CD4-positive, alpha-beta T cell (primary cell): ENCODE measurements around the gene CHKA. TPM values are rescaled to one million over a fixed set of nuclear protein-coding genes. Genes with fewer than 3 reads are reported as not detected.

Source experiments
- ATAC-seq: fragments of 200-7000 bp; cut with Tn5 transposase; one replicate; pipeline ENCODE4 v1.10.0; 2022; ENCODE audit warnings: mild to moderate bottlenecking; ENCODE audit not compliant: poor library complexity
- CTCF ChIA-PET: fragments of 350-600 bp; sonication (Branson Sonifier 250); formaldehyde crosslinking; loops from one replicate; lab custom pipeline; 2021; ENCODE audit warnings: antibody characterized with exemption, inconsistent platforms; lab: Charles Lee
- POLR2A ChIA-PET: fragments of 350-600 bp; sonication (Branson Sonifier 250); formaldehyde crosslinking; loops from one replicate; lab custom pipeline; 2021; ENCODE audit warnings: antibody characterized with exemption, inconsistent platforms; lab: Charles Lee
- DNase-seq, 14 experiments: peaks; one replicate each; pipeline ENCODE4 v3.0.0-alpha.2; 2013 to 2020; ENCODE audit warnings: mixed read lengths in 2 of 14
- H3K27ac ChIP-seq, 2 donors: one replicate each; pipeline versions ENCODE4 v1.5.1 to v1.7.0; 2013; ENCODE audit warnings: low read length in 2 of 2, low read depth in 1 of 2, mild to moderate bottlenecking in 1 of 2
- H3K27me3 ChIP-seq, 2 experiments: 1 replicate in 1 of 2; 2 replicates in 1 of 2; pipeline versions ENCODE4 v1.6.1 to v1.7.0; 2013; ENCODE audit warnings: low read length in 2 of 2, control low read depth in 1 of 2, mild to moderate bottlenecking in 1 of 2, moderate library complexity in 1 of 2; ENCODE audit not compliant: insufficient read depth in 2 of 2, control insufficient read depth in 1 of 2
- H3K36me3 ChIP-seq: one replicate; pipeline ENCODE4 v1.6.1; 2013; ENCODE audit warnings: low read length, control low read depth; ENCODE audit not compliant: insufficient read depth
- H3K4me1 ChIP-seq: one replicate; pipeline ENCODE4 v1.6.1; 2013; ENCODE audit warnings: low read length, control low read depth; ENCODE audit not compliant: insufficient read depth
- H3K4me3 ChIP-seq: one replicate; pipeline ENCODE4 v1.5.1; 2013; ENCODE audit warnings: mild to moderate bottlenecking, low read length, moderate library complexity
- H3K9me3 ChIP-seq, 2 experiments: 1 replicate in 1 of 2; 2 replicates in 1 of 2; pipeline versions ENCODE4 v1.6.1 to v1.7.0; 2013; ENCODE audit warnings: low read length in 2 of 2, mild to moderate bottlenecking in 2 of 2, control low read depth in 1 of 2, moderate library complexity in 1 of 2; ENCODE audit not compliant: control insufficient read depth in 1 of 2, insufficient read depth in 1 of 2
- H3K27ac Mint-ChIP-seq: one replicate; pipeline ENCODE4 v1.8.0; 2020; ENCODE audit warnings: mixed read lengths
- H3K27me3 Mint-ChIP-seq: one replicate; pipeline ENCODE4 v1.8.0; 2021; ENCODE audit warnings: mixed read lengths
- H3K36me3 Mint-ChIP-seq: one replicate; pipeline ENCODE4 v1.8.0; 2021; ENCODE audit warnings: low read depth, mixed read lengths
- H3K4me1 Mint-ChIP-seq: one replicate; pipeline ENCODE4 v1.8.0; 2021; ENCODE audit warnings: low read depth, mixed read lengths
- H3K4me3 Mint-ChIP-seq: one replicate; pipeline ENCODE4 v1.8.0; 2020; ENCODE audit warnings: mild to moderate bottlenecking, mixed read lengths
- H3K9me3 Mint-ChIP-seq: one replicate; pipeline ENCODE4 v1.8.0; 2020; ENCODE audit warnings: mixed read lengths
- intact Hi-C, 2 experiments: fragments of 100-400 bp; cut with DNase I in 1 of 2; cut with micrococcal nuclease in 1 of 2; formaldehyde crosslinking; loops; one replicate each; pipeline versions ENCODE4 v1.15.1 to v1.9.0; 2023 to 2025; cut with DNase I, micrococcal nuclease
- total RNA-seq, 174 experiments: library from RNA in 2 of 174; stranded (reverse) in 2 of 174; gene quantifications; one replicate each; pipeline ENCODE4 v1.2.3 and lab custom pipeline; 2021 to 2026
- TF ChIP-seq, protein P1 (sequence below): fragments of 200-600 bp; IDR thresholded peaks from one replicate; pipeline ENCODE4 v1.8.0; 2022; ENCODE audit warnings: antibody characterized with exemption, mild to moderate bottlenecking

The CHKA gene
- total RNA-seq, 2 experiments from 2014 or later = 30.1 to 31.4 TPM

GRCh38 chr11:68035266-68035876, 85.8 kb downstream of the CHKA start:
- H3K4me3 Mint-ChIP-seq = no peak overlapping the region
- peaks cover 12% of the 10 kb centered on the region for H3K36me3 Mint-ChIP-seq
- ATAC-seq (no peak), DNase-seq (no peak)
- Histone ChIP-seq H3K27ac (no peak overlapping the region), H3K4me3 (no peak overlapping the region), H3K9me3 (no peaks in the 10 kb centered on the region), H3K4me1 (peaks cover 76% of the 10 kb centered on the region), H3K27me3 (no peaks in the 10 kb centered on the region), H3K36me3 (peaks cover 25% of the 10 kb centered on the region)
- H3K27me3 Mint-ChIP-seq = no peaks in the 10 kb centered on the region
- no peaks in the 10 kb centered on the region for H3K9me3 Mint-ChIP-seq
- CTCF ChIA-PET = interaction anchor here (0.7 kb wide), 1 partner anchor 174 kb away, joined by 3 read pairs; no protein-coding TSS in a partner anchor
- peaks cover 40% of the 10 kb centered on the region for H3K4me1 Mint-ChIP-seq
- intact Hi-C loops = loop anchor here in 1 of 2 experiments (5.0 kb wide), 1 partner anchor 427 kb away; the partner anchor contains the start of gene PPP6R3
- peak overlapping the region; percentile 65 for H3K27ac Mint-ChIP-seq
- TF ChIP-seq, protein P1, sequence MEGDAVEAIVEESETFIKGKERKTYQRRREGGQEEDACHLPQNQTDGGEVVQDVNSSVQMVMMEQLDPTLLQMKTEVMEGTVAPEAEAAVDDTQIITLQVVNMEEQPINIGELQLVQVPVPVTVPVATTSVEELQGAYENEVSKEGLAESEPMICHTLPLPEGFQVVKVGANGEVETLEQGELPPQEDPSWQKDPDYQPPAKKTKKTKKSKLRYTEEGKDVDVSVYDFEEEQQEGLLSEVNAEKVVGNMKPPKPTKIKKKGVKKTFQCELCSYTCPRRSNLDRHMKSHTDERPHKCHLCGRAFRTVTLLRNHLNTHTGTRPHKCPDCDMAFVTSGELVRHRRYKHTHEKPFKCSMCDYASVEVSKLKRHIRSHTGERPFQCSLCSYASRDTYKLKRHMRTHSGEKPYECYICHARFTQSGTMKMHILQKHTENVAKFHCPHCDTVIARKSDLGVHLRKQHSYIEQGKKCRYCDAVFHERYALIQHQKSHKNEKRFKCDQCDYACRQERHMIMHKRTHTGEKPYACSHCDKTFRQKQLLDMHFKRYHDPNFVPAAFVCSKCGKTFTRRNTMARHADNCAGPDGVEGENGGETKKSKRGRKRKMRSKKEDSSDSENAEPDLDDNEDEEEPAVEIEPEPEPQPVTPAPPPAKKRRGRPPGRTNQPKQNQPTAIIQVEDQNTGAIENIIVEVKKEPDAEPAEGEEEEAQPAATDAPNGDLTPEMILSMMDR = no peak
- POLR2A ChIA-PET = no interaction called here

DNA sequence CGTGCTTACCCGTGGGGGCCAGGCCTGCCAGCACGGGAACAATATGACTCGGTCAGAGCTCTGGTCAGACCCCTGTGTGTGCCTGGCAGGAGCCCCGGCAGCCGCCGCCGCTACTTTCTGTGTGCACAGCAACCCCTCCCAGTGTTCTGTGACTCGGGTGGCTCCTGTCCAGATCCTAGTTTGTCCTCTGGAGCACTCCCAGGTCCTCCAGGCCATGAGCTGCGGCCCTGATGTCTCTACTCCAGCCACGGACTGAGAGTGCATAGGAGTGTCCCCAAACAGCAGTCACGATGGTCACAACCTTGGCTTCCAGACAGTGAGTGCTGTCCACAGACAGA, 87.5 kb downstream of the CHKA start:
- no peak for ATAC-seq
- Mint-ChIP-seq H3K36me3 (peaks cover 16% of the 10 kb centered on the region), H3K4me1 (peaks cover 37% of the 10 kb centered on the region), H3K9me3 (no peaks in the 10 kb centered on the region), H3K27ac (no peak overlapping the region), H3K4me3 (peak overlapping the region; percentile 34), H3K27me3 (no peaks in the 10 kb centered on the region)
- DNase-seq = no peak
- intact Hi-C loops = loop anchor here in 1 of 2 experiments (5.0 kb wide), 1 partner anchor 226 kb away; no protein-coding TSS in a partner anchor
- peaks cover 25% of the 10 kb centered on the region for H3K36me3 ChIP-seq
- TF ChIP-seq, protein P1 = no peak
- H3K9me3 ChIP-seq = no peaks in the 10 kb centered on the region
- no peaks in the 10 kb centered on the region for H3K27me3 ChIP-seq
- H3K4me3 ChIP-seq = no peak overlapping the region
- ChIA-PET CTCF (no interaction called here), POLR2A (interaction anchor here (1.6 kb wide), 1 partner anchor 9 kb away, joined by 5 read pairs; no protein-coding TSS in a partner anchor)
- H3K4me1 ChIP-seq = peaks cover 71% of the 10 kb centered on the region
- no peak overlapping the region for H3K27ac ChIP-seq

DNA sequence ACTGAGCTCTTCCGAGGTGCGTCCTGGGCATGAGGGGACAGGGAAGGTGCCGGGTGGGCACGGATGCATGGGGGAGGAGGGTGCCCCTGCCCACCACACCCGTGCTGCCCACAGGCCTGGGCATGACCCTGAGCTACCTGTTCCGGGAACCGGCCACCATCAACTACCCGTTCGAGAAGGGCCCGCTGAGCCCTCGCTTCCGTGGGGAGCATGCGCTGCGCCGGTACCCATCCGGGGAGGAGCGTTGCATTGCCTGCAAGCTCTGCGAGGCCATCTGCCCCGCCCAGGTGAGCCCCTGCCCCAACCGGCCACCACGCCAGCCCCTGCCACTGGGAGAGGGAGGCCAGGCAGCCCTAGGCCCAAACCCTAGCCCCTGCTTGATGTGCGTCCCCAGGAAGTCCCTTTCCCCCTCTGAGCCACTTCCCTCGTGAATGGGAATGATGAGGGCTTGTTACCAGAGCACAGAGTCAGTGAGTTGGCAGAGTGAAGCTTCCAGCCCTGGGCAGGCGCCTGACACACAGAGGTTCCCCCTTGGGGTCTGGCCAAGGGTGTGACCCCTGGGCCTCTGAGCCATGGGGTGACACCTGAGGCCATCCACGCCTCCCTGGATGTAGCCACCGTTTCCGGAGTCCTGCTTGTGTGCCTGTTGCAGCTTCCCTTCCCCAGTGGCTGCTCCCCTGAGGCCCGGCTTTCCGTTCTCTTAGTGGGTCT, 88.0 kb downstream of the CHKA start:
- H3K27me3 Mint-ChIP-seq = no peaks in the 10 kb centered on the region
- ChIA-PET CTCF (no interaction called here), POLR2A (interaction anchor here (1.6 kb wide), 1 partner anchor 9 kb away, joined by 5 read pairs; no protein-coding TSS in a partner anchor)
- intact Hi-C loops = loop anchor here in 1 of 2 experiments (5.0 kb wide), 1 partner anchor 226 kb away; no protein-coding TSS in a partner anchor
- ATAC-seq (no peak), DNase-seq (no peak)
- Histone ChIP-seq H3K27me3 (no peaks in the 10 kb centered on the region), H3K4me1 (peaks cover 66% of the 10 kb centered on the region), H3K27ac (no peak overlapping the region), H3K36me3 (peaks cover 25% of the 10 kb centered on the region), H3K9me3 (no peaks in the 10 kb centered on the region), H3K4me3 (no peak overlapping the region)
- H3K4me3 Mint-ChIP-seq = peak overlapping the region; percentile 34
- H3K4me1 Mint-ChIP-seq = peaks cover 37% of the 10 kb centered on the region
- H3K36me3 Mint-ChIP-seq = peaks cover 16% of the 10 kb centered on the region
- H3K27ac Mint-ChIP-seq = no peak overlapping the region
- no peaks in the 10 kb centered on the region for H3K9me3 Mint-ChIP-seq
- TF ChIP-seq, protein P1 = no peak
